SK-N-SH (cell line): ENCODE measurements around the gene MYL12A. TPM values are rescaled to one million over a fixed set of nuclear protein-coding genes. Genes with fewer than 3 reads are reported as not detected.

Experiments
- CTCF ChIA-PET: fragments of 300-600, 350-600 bp; formaldehyde crosslinking; extraction: SDS; loops from one replicate; lab custom pipeline; 2021; lab: Yijun Ruan, JAX
- POLR2A ChIA-PET: fragments of 350-600 bp; sonication (Branson Sonifier 250); formaldehyde crosslinking; extraction: SDS; loops from one replicate; lab custom pipeline; 2020; ENCODE audit warnings: antibody characterized with exemption, inconsistent platforms; lab: Yijun Ruan, JAX
- DNase-seq: peaks from one replicate; pipeline ENCODE4 v3.0.0; 2012
- H2AFZ ChIP-seq: fragments of 200-600 bp; sonication (generic); 2 replicates; pipeline ENCODE4 v1.8.1; 2016; ENCODE audit warnings: antibody characterized with exemption, mild to moderate bottlenecking, low read depth
- H3F3A ChIP-seq: fragments of 200-600 bp; sonication (generic); replicated peaks from 2 replicates; pipeline ENCODE3; 2016; ENCODE audit warnings: antibody characterized with exemption, mild to moderate bottlenecking; ENCODE audit not compliant: insufficient read depth
- H3K27ac ChIP-seq, 2 experiments: fragments of 200-500 bp in 1 of 2; fragments of 200-600 bp in 1 of 2; sonication (Bioruptor generic) in 1 of 2; sonication (generic), shearing (Covaris generic) in 1 of 2; 2 replicates each; pipeline versions ENCODE4 v1.5.1 to v1.6.1; 2014 to 2016; ENCODE audit warnings: low read depth in 2 of 2, inconsistent platforms in 1 of 2, low read length in 1 of 2, mild to moderate bottlenecking in 1 of 2, mixed read lengths in 1 of 2
- H3K27me3 ChIP-seq: fragments of 200-600 bp; sonication (generic), shearing (Covaris generic); 2 replicates; pipeline ENCODE4 v1.6.1; 2016; ENCODE audit warnings: mixed run types; ENCODE audit not compliant: insufficient read depth
- H3K36me3 ChIP-seq, 2 experiments: fragments of 200-500 bp in 1 of 2; fragments of 200-600 bp in 1 of 2; sonication (Bioruptor generic) in 1 of 2; sonication (generic) in 1 of 2; replicated peaks in 1 of 2; 2 replicates each; pipeline versions ENCODE3 to v1.5.1; 2014 to 2016; ENCODE audit warnings: low read length in 1 of 2, mild to moderate bottlenecking in 1 of 2; ENCODE audit not compliant: insufficient read depth in 2 of 2, control insufficient read depth in 1 of 2
- H3K4me1 ChIP-seq, 2 experiments: fragments of 200-500 bp in 1 of 2; fragments of 200-600 bp in 1 of 2; sonication (Bioruptor generic) in 1 of 2; sonication (generic), shearing (Covaris generic) in 1 of 2; 2 replicates each; pipeline versions ENCODE4 v1.5.1 to v1.6.1; 2014 to 2016; ENCODE audit warnings: low read depth in 1 of 2, low read length in 1 of 2, mixed run types in 1 of 2; ENCODE audit not compliant: insufficient read depth in 2 of 2, control insufficient read depth in 1 of 2
- H3K4me2 ChIP-seq: fragments of 200-600 bp; sonication (generic), shearing (Covaris generic); 2 replicates; pipeline ENCODE4 v1.6.1; 2017; ENCODE audit warnings: mixed run types
- H3K4me3 ChIP-seq, 2 experiments: fragments of 200-500 bp in 1 of 2; fragments of 200-600 bp in 1 of 2; sonication (Bioruptor generic) in 1 of 2; sonication (generic), shearing (Covaris generic) in 1 of 2; 2 replicates each; pipeline versions ENCODE4 v1.5.1 to v1.8.1; 2014 to 2016; ENCODE audit warnings: low read depth in 2 of 2, inconsistent platforms in 1 of 2, low read length in 1 of 2, mild to moderate bottlenecking in 1 of 2, mixed read lengths in 1 of 2, moderate library complexity in 1 of 2
- H3K79me2 ChIP-seq: fragments of 200-600 bp; sonication (generic); 2 replicates; pipeline ENCODE4 v1.8.1; 2017; ENCODE audit warnings: mild to moderate bottlenecking; ENCODE audit not compliant: insufficient read depth
- H3K9ac ChIP-seq: fragments of 200-600 bp; sonication (generic); 2 replicates; pipeline ENCODE4 v1.6.1; 2017; ENCODE audit warnings: mixed run types
- H3K9me2 ChIP-seq: fragments of 200-600 bp; sonication (generic); 2 replicates; pipeline ENCODE4 v1.6.1; 2017; ENCODE audit warnings: mixed run types
- H3K9me3 ChIP-seq: fragments of 200-600 bp; sonication (generic); 2 replicates; pipeline ENCODE4 v1.6.1; 2017; ENCODE audit warnings: mixed run types, mild to moderate bottlenecking, moderate library complexity
- H4K20me1 ChIP-seq: fragments of 200-600 bp; sonication (generic); 2 replicates; pipeline ENCODE4 v1.6.1; 2017; ENCODE audit warnings: mild to moderate bottlenecking, mixed run types; ENCODE audit not compliant: insufficient read depth
- CHD2 ChIP-seq: fragments of 150-350 bp; IDR thresholded peaks from 2 replicates; pipeline ENCODE4 v1.6.1; 2018; ENCODE audit warnings: low read length; ENCODE audit not compliant: partially characterized antibody
- EP300 ChIP-seq, 2 experiments: IDR thresholded peaks; 2 replicates each; pipeline versions ENCODE4 v1.4.0 to v1.6.1; 2012; ENCODE audit warnings: borderline replicate concordance in 1 of 2, low read depth in 1 of 2, low read length in 1 of 2
- GABPA ChIP-seq: IDR thresholded peaks from 2 replicates; pipeline ENCODE4 v1.4.0; 2012; ENCODE audit warnings: low read depth, mild to moderate bottlenecking
- GATA2 ChIP-seq: sonication (generic); formaldehyde crosslinking; IDR thresholded peaks from 2 replicates; pipeline ENCODE4 v1.5.0; 2020; ENCODE audit warnings: mild to moderate bottlenecking, missing genetic modification reagents
- IRF3 ChIP-seq: fragments of 150-350 bp; IDR thresholded peaks from 2 replicates; pipeline ENCODE4 v1.6.1; 2016; ENCODE audit warnings: mild to moderate bottlenecking, low read depth, low read length
- MAX ChIP-seq: IDR thresholded peaks from 2 replicates; pipeline ENCODE4 v1.4.0; 2012; ENCODE audit warnings: low read depth
- MEF2A ChIP-seq: IDR thresholded peaks from 2 replicates; pipeline ENCODE4 v1.4.0; 2012; ENCODE audit warnings: low read depth, borderline replicate concordance
- NFIC ChIP-seq: IDR thresholded peaks from 2 replicates; pipeline ENCODE4 v1.4.0; 2012; ENCODE audit warnings: borderline replicate concordance
- NRF1 ChIP-seq: IDR thresholded peaks from 2 replicates; pipeline ENCODE4 v1.6.1; 2012; ENCODE audit warnings: low read depth, mild to moderate bottlenecking, low read length
- RCOR1 ChIP-seq: fragments of 150-350 bp; IDR thresholded peaks from 2 replicates; pipeline ENCODE4 v1.6.1; 2017; ENCODE audit warnings: antibody characterized with exemption, low read length
- REST ChIP-seq: IDR thresholded peaks from 2 replicates; pipeline ENCODE4 v1.6.1; 2012; ENCODE audit warnings: mild to moderate bottlenecking, low read depth, low read length, moderate library complexity
- RXRA ChIP-seq: IDR thresholded peaks from 2 replicates; pipeline ENCODE4 v1.4.0; 2012; ENCODE audit warnings: low read depth, mild to moderate bottlenecking, borderline replicate concordance
- SMC3 ChIP-seq: IDR thresholded peaks from 2 replicates; pipeline ENCODE4 v1.6.1; 2012; ENCODE audit warnings: low read depth, low read length, improper control_type of control experiment
- TEAD4 ChIP-seq: IDR thresholded peaks from 2 replicates; pipeline ENCODE4 v1.4.0; 2012; ENCODE audit warnings: mild to moderate bottlenecking, borderline replicate concordance; ENCODE audit not compliant: insufficient read depth
- USF2 ChIP-seq: fragments of 150-350 bp; IDR thresholded peaks from 2 replicates; pipeline ENCODE4 v1.6.1; 2017; ENCODE audit warnings: antibody characterized with exemption, low read length, low read depth, borderline replicate concordance
- WGBS: methylation state at CpG from one replicate; pipeline ENCODE4 v1.1.6; 2017; ENCODE audit warnings: low lambda C conversion rate; 5-methylcytosine and 5-hydroxymethylcytosine counted together
- polyA plus RNA-seq, 3 experiments: library from polyadenylated mRNA; depleted of rRNA; stranded (reverse); fragments of >200 nt; gene quantifications; 2 replicates each; pipeline ENCODE4 v1.2.3, GENCODE V29; 2012

Gene MYL12A
- polyA plus RNA-seq, 1 of the 3 experiments (the other 2 are of a cell fraction), result 448 TPM

GRCh38 chr18:3225588-3225987 lies 22.0 kb upstream of the MYL12A start:
- H3K27ac ChIP-seq, result no peak overlapping the region
- H3K4me3 ChIP-seq, result no peak overlapping the region
- ChIA-PET POLR2A (no interaction called here), CTCF (interaction anchor here (1.2 kb wide), 1 partner anchor 32 kb away, joined by 3 read pairs; no protein-coding TSS in a partner anchor)
- H3K79me2 ChIP-seq, result no peaks in the 10 kb centered on the region
- TF ChIP-seq RXRA (no peak), GABPA (no peak), EP300 (IDR thresholded peaks at IDR 0.05; ENCODE audit: borderline replicate concordance in 1 of 2, low read depth in 1 of 2, low read length in 1 of 2) (no peak), NFIC (no peak), CHD2 (no peak), TEAD4 (no peak), REST (no peak), IRF3 (no peak), USF2 (no peak), MEF2A (no peak)
- no peaks in the 10 kb centered on the region for H3K27me3 ChIP-seq
- 77% methylated on average over 3 of the region's 3 CpGs for WGBS
- H3K4me2 ChIP-seq, result no peak overlapping the region
- no peaks in the 10 kb centered on the region for H3K36me3 ChIP-seq
- no peak overlapping the region for H2AFZ ChIP-seq
- no peak for DNase-seq
- no peaks in the 10 kb centered on the region for H3K9me2 ChIP-seq
- H4K20me1 ChIP-seq, result no peaks in the 10 kb centered on the region
- H3K9ac ChIP-seq, result no peak overlapping the region
- H3K4me1 ChIP-seq, result no peaks in the 10 kb centered on the region
- H3K9me3 ChIP-seq, result no peaks in the 10 kb centered on the region
- H3F3A ChIP-seq, result no peaks in the 10 kb centered on the region

- H4K20me1 ChIP-seq, result no peaks in the 10 kb centered on the region
- no peak overlapping the region for H3K9ac ChIP-seq
- no peaks in the 10 kb centered on the region for H3K79me2 ChIP-seq
- POLR2A ChIA-PET, result no interaction called here
- no peak overlapping the region for H3K4me2 ChIP-seq
- no peak overlapping the region for H3K4me3 ChIP-seq
- no peaks in the 10 kb centered on the region for H3K36me3 ChIP-seq
- WGBS, result 85% methylated on average over 6 of the region's 6 CpGs
- no peaks in the 10 kb centered on the region for H3K27me3 ChIP-seq
- H3F3A ChIP-seq, result no peaks in the 10 kb centered on the region
- H3K9me2 ChIP-seq, result no peaks in the 10 kb centered on the region
- no peak for DNase-seq
- no peak overlapping the region for H2AFZ ChIP-seq
- no peaks in the 10 kb centered on the region for H3K4me1 ChIP-seq
- TF ChIP-seq GATA2 (CRISPR knock-in tag) (no peak), SMC3 (no peak), EP300 (IDR thresholded peaks at IDR 0.05; ENCODE audit: borderline replicate concordance in 1 of 2, low read depth in 1 of 2, low read length in 1 of 2) (no peak), NRF1 (no peak), MAX (no peak), RCOR1 (no peak)
- no peaks in the 10 kb centered on the region for H3K9me3 ChIP-seq
- CTCF ChIA-PET, result interaction anchor here (1.2 kb wide), 1 partner anchor 32 kb away, joined by 3 read pairs; no protein-coding TSS in a partner anchor
- H3K27ac ChIP-seq, result no peak overlapping the region
Measured at GRCh38 chr18:3226048-3226447, 21.6 kb upstream of the MYL12A start.
